Type B pancreatic cell (in vitro differentiated cells): ENCODE data around the gene C1QB. TPM values are rescaled to one million over a fixed set of nuclear protein-coding genes. Genes with fewer than 3 reads are reported as not detected.

Experiments
- DNase-seq: peaks from one replicate; pipeline ENCODE4 v3.0.0; 2021; ENCODE audit warnings: mixed read lengths; ENCODE audit not compliant: unreplicated experiment; ENCODE audit errors: extremely low spot score
- H3K27ac Mint-ChIP-seq: 2 replicates; pipeline ENCODE4 v1.8.0; 2021; ENCODE audit warnings: mild to moderate bottlenecking, mixed read lengths
- H3K27me3 Mint-ChIP-seq: 2 replicates; pipeline ENCODE4 v1.8.0; 2021; ENCODE audit warnings: mixed read lengths
- H3K36me3 Mint-ChIP-seq: 2 replicates; pipeline ENCODE4 v1.8.0; 2021; ENCODE audit warnings: mixed read lengths
- H3K4me1 Mint-ChIP-seq: one replicate; pipeline ENCODE4 v1.8.0; 2021; ENCODE audit warnings: mixed read lengths; ENCODE audit not compliant: unreplicated experiment
- H3K4me3 Mint-ChIP-seq: 2 replicates; pipeline ENCODE4 v1.8.0; 2021; ENCODE audit warnings: mild to moderate bottlenecking, mixed read lengths
- H3K9me3 Mint-ChIP-seq: 2 replicates; pipeline ENCODE4 v1.8.0; 2021; ENCODE audit warnings: mixed read lengths
- CTCF ChIP-seq: fragments of 200-600 bp; sonication (generic); conservative IDR thresholded peaks from 2 replicates; pipeline ENCODE4 v1.5.0; 2021; ENCODE audit warnings: antibody characterized with exemption, mild to moderate bottlenecking
- total RNA-seq: library from RNA; stranded (reverse); gene quantifications from 2 replicates; pipeline ENCODE4 v1.2.1, GENCODE V29; 2021; ENCODE audit warnings: low replicate concordance

Gene C1QB
- total RNA-seq, 1 donor from 2014 or later, result not detected

DNA sequence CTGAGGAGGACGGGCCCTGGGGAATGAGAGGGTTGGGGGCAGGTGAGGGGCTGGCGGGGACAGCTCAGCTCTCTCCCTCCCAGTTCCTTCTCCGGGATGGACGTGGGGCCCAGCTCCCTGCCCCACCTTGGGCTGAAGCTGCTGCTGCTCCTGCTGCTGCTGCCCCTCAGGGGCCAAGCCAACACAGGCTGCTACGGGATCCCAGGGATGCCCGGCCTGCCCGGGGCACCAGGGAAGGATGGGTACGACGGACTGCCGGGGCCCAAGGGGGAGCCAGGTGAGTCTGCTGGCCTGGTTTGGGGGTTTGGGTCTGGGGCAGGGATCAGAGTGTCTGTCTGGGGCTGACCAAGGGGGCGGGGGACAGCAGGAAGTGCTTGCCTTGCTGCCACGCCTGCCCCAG is 9.1 kb upstream of the C1QB start:
- Mint-ChIP-seq H3K4me3 (no peak overlapping the region), H3K27ac (no peak overlapping the region), H3K27me3 (peaks cover 22% of the 10 kb centered on the region), H3K9me3 (no peaks in the 10 kb centered on the region), H3K4me1 (no peaks in the 10 kb centered on the region), H3K36me3 (no peaks in the 10 kb centered on the region)
- TF ChIP-seq CTCF, result no peak
- no peak for DNase-seq

GRCh38 chr1:22645931-22646330 is 7.1 kb upstream of the C1QB start:
- Mint-ChIP-seq H3K4me1 (no peaks in the 10 kb centered on the region), H3K4me3 (no peak overlapping the region), H3K27ac (no peak overlapping the region), H3K27me3 (peaks cover 20% of the 10 kb centered on the region), H3K9me3 (no peaks in the 10 kb centered on the region), H3K36me3 (no peaks in the 10 kb centered on the region)
- no peak for DNase-seq
- no peak for TF ChIP-seq CTCF

DNA sequence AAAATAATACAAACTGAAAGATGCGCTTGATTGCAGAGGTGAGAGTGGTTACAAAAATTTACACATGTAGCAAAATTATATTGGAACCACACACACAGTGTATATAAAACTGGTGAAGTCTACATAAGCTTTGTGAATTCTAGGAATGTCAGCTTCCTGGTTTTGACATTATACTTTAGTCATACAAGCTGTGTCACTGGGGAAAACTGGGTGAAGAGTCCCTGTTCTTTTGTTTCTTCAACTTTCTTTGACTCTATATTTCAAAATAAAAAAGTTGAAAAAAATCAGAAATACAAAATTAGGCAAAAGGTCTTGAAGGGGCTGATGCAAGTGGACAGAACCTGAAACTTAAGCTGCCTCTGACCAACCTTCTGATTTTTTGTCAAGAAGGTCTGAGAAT is 6.7 kb upstream of the C1QB start:
- Mint-ChIP-seq H3K4me3 (no peak overlapping the region), H3K27me3 (peaks cover 17% of the 10 kb centered on the region), H3K9me3 (no peaks in the 10 kb centered on the region), H3K36me3 (no peaks in the 10 kb centered on the region), H3K4me1 (no peaks in the 10 kb centered on the region), H3K27ac (no peak overlapping the region)
- DNase-seq, result no peak
- TF ChIP-seq CTCF, result no peak

GRCh38 chr1:22650089-22650693 is 2.8 kb upstream of the C1QB start:
- Mint-ChIP-seq H3K9me3 (no peaks in the 10 kb centered on the region), H3K27ac (no peak overlapping the region), H3K27me3 (peaks cover 23% of the 10 kb centered on the region), H3K4me3 (no peak overlapping the region), H3K4me1 (peaks cover 11% of the 10 kb centered on the region), H3K36me3 (no peaks in the 10 kb centered on the region)
- no peak for DNase-seq
- no peak for TF ChIP-seq CTCF

DNA sequence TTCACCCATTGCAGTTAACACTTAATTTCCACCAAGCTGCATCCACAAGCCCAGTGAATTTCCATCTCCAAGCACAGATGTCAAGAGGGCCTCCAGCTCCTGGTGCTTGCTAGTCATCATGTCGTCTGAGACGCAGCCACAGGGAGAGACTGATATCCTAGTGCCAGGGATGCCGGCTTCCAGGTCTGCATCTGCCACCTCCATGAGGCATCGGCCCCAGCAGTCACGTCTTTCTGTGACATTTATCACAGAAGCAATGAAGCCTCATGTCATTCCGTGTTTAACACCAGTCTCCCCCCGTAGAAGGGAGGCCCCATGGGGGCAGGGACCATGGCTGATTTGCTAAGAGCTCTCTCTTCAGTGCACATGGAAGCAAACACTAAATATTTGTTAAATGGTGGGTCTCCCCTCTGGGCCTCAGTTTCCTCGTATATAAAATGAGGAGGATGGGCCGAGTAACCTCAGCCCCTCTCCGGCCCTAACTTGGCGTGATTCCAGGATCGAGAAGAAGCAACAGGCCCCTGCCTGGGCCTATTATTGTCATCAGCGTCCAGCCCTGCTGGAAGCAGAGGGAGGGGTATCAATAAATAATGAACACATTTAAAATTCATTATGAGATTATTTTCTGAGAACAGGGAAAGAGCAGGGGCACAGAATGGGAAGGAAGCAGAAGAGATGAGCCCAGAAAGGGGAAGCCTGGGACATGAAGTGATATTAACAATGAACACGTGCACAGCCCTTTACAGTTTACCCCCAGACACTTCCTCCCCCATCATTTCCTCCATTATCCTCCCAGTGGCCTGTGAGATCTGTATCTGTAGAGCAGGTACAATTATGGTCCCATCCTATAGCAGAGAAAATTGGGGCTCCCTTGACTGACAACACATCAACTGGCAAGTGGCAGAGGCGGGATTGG is 837 bp upstream of the C1QB start:
- Mint-ChIP-seq H3K27me3 (peaks cover 28% of the 10 kb centered on the region), H3K4me3 (no peak overlapping the region), H3K27ac (no peak overlapping the region), H3K4me1 (peaks cover 11% of the 10 kb centered on the region), H3K9me3 (no peaks in the 10 kb centered on the region), H3K36me3 (no peaks in the 10 kb centered on the region)
- no peak for TF ChIP-seq CTCF
- no peak for DNase-seq
